ENCODE data around the gene CIAPIN1.
"Not testable (repeated sequence)": the region's sequence is repeated elsewhere in the genome, so short reads cannot be mapped to it uniquely, and the experiment has no call there.

Gene CIAPIN1

DNA sequence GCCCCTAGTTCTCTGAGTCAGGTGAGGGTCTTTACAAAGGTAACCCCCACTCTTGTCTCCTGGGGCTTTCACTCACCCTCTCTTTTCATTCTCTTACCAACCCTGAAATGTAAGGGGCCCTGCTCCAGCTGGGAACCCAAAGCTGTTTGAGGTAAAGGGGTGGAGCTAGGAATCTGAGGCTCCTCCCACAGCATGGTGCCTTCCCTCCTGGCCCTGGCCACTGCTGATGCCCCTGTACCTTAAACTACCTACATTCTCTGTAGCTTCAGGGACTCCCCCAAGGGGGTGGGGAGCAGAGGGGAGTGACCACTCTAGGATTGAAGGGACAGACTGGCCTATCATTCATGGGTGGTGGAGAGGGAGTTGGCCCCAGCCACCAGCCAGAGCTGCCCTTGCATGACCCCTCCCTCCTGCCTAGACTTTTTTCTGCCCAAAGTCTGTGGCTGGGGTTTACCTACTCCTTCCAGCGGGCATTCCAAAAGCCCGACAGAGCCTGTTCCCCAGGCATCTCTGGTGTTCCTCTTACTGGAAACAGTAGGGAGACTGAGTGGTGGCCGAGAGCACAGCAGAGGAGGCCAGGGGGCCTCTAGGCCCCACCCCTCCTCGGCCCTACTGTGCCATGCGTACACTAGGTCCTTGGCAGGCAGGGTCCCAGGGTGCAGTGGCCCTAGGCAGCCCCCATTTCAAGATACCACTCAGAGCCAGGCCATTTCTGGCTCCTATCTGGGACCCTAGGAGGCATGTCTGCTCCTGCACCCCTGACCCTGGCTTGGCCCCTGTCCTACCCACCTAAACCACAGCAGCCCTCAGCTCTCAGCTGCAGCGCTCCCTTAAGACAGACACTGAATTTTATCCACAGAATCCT, 29.6 kb upstream of the CIAPIN1 start:
- FAIRE-seq, result no peak

DNA sequence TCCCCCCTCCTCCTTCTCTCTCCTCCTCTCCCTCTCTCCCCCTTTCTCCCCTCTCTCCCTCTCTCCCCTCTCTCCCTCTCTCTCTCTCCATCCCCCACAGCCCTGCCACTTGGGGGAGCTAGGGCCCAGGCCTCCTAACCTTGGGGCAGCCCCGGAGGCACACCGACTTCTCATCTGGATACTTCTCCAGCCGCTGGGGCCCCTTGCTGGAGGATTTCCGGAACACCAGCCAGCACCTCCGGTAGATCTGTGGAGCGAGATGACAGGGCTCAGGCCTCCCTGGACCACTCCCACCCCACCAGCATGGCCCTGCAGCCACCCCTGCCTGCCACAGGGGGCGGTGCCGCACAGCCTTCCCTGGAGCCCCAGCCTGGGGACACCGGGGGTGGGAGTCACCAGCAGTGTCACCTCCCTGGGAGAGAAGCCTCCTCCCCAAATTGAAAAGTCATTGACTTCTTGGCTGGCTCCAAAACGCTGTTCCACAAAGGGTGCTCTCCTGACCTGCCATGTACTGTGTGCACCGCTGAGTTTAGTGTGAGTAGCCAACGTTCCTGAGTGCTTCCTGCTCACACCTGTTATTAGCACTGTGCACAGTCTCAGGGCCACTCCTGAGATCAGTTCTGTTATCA, 28.6 kb upstream of the CIAPIN1 start:
- FAIRE-seq, result no peak

DNA sequence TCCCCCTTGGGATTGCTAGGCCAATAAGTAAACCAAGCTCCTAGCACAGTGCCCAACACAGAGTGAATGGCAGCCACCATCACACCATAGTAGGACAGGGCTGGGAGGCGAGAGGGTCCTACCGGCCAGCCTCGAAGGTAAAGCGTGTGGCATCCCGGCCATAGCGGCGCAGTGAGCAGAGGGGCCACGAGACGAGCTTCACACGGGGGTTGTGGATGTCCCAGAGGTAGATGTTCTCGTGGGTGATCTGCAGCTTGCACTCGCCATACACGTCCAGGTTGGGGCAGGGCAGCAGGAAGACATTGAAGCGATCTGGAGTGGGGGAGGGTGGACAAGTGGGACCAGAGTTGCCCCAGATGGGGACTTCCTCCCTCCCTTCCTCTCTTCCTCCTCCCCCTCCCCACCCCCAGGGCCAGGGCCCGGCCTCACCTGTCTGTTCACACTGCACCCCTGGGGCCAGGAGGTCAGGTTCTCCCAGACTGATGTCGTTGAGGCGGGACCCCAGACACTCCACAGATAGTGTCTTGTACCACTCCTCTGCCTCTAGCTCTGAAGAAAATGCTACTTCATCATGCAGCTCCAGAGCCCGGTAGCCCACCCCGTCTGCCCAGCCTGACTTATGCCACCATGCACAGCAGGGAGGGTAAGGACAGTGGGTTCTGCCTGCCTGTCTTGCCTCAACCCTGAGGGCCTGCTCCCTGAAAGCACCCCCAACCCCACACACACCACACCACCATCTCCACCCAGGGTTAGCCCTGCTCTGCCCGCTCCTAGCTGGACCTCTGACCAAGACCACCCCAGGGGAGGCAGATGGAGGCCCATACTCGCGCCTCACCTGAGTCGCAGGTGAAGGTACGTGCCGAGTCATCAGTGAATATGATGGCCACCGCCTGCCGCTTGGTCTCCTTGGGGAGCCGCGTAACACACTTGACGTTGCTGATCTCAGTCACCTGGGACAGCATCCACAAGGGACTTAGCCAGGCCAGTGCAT, 27.8 kb upstream of the CIAPIN1 start:
- no peak for FAIRE-seq

DNA sequence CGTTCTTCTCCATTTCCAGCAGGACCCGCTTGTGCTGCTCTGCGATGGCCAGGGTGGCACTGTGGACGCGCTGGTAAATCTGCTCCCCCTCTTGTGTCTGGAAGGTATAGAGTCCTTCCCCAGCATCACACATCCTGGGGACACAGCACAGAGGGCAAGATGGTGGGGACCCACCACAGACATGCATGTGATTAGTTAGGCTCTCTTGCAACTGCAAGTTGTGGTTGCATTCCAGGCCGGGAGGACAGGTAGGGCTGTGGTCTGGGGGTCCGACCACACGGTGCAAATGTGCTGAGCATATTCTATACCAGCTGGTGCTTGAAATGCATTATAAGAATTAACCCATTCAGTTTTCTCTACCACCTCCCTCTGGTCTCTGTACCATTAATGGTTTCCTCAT, 26.7 kb upstream of the CIAPIN1 start:
- FAIRE-seq, result no peak

DNA sequence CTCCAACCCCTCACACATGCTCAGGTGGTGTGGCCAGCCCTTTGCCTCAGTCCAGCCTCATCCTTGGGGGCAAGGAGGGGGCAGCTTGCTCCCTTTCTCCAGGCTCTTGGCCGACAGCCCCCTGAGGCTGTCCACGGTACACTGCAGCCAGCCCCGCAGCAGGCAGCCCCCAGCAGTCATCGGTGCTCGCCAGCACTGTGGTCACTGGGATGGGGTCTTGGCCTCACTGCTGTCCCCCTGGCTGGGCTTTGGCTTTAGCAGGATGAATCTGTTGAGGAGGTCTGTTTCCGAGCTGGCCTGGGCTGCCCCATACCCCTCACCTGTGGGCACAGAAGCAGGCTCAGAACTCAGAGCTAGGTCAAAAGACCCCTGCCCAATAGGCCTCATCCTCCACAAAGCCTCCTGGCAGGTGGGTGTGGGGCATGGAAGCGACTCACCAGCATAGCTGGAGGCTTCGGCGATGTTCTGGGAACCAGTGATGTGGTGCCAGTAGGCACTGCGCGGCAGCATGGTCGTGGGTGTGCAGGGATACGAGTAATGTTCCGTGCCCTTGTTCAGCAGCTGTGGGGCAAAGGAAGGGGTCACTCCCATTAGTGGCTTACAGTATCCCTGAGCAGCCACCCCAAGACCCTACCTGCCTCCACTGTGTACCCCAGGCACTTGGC, 26.1 kb upstream of the CIAPIN1 start:
- no peak for FAIRE-seq

DNA sequence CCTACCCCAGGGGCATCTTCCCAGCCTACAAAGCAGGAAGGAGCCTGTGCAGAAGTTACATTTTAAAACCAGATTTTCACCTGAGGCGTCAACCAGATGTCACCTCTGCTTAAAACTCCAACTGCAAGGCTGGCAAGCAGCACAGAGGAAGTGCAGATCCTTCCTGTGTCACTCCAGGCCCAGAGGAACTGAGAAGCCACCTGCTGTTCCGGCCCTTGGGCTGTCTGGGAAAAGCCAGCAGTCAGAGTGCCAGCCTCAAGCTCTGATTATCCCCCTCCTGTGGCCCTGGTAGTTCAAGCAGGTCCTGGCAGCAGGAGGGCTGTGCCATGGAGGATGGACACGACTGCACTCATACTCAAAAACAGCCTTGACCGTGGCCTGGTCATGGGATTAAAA, 25.5 kb upstream of the CIAPIN1 start:
- FAIRE-seq, result no peak

DNA sequence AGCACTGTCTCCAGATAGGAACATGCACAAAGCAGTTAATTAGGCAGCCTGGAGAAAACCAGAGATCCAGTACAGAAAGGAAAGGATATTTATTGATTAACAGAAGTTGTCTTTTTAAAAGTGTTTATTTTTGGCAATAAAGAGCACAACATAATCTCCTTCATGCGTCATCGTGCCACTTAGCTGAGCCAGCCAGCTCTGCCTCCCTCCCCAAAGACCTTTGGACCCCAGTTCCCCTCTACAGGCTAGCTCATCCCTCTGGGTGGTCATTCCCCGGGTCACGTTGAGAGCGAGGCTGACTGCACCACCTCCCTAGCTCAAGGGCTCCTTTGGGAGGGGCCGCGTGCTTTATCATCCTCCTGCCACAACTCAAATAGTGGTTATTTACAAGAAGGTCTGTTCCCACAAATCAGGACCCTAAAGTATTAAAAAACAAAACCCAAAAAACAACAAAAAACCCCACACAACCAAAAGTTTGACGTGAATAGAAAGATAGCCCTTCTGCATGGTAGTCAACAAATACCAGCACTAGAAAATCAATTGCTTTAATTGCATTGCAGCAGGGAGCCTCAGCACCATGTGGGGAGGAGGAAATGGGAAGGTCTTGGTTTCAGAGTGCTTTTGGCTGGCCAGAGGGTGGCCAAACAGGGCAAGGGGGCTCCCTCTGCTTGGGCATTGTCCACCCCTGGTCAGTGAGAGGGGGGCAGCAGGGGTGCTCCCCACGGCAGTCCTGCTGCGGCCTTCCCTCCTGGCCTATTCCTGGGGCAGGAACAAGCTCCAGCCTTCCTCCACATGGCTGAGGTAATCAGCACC, 24.9 kb upstream of the CIAPIN1 start:
- FAIRE-seq, result no peak

DNA sequence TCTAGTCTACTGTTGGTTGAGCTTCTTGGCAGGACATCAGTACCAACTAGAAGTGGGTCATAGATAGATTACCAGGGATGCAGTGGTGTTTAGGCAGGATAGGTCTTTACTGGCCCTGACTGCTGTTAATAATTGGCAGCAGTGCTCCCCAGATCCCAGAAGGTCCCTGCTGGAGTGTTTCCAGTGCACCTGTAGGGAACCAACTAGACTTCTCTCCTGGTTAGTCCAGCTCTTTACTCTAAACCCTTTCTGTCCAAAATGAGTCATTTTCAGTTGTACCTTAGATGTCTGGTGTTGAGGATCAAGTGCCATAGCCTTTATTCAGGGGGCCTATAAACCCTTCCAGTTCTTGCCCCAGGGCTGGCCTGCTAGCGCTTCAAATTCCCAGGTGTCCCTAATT, 24.0 kb upstream of the CIAPIN1 start:
- no peak for FAIRE-seq

DNA sequence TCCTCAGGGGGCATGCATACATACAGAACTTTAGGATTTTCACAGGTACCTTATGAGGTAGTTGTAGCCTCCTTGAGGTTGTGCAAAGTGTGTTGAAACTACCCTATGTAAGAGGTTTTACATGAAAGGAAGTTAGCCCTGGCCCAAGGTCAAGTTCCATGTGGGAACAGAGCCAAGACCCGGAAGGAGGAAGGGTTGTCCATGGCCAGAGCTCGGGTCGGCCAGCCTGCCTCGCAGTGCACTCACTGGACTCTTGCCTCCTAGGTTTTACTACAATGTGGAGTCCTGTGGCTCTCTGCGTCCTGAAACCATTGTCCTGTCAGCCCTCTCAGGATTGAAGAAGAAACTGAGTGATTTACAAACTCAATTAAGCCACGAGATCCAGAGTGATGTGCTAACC, 23.5 kb upstream of the CIAPIN1 start:
- FAIRE-seq, result no peak

DNA sequence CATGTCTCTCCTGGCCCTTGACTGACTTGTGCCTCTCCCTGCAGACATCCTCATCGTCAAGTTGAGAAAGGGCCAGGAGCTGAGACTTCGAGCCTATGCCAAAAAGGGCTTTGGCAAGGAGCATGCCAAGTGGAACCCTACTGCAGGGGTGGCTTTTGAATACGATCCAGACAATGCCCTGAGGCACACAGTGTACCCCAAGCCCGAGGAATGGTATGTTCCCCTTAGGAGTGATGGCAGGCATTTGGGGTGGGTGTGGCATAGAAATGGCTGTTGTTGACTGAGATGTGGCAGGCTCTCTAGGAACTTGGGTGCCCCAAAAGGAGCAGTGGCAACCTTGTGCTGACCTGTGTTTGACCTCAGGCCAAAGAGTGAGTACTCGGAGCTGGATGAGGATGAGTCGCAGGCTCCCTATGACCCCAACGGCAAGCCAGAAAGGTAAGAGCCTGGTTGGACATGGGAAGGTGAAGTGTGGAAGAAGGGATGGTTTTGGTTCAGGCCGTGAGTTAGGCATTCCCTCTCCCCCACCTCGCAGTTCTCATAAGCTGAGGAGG, 22.8 kb upstream of the CIAPIN1 start:
- FAIRE-seq, result no peak

DNA sequence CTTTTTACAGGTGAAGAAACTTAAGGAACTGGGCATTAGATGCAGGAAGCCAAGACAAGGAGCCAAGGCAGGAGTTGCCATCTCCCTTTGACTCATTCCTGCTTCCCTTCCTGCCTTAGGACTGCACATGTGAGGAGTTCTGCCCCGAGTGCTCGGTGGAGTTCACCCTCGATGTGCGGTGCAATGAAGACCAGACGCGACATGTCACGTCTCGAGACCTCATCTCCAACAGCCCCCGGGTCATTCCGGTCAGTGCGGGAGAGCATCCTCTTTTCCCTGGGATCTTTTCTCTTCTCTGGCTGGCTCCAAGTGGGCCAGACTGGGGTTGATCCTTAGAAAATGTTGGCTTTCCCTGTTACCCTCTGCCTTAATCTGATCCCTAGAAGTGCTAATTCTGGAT, 21.9 kb upstream of the CIAPIN1 start:
- no peak for FAIRE-seq

DNA sequence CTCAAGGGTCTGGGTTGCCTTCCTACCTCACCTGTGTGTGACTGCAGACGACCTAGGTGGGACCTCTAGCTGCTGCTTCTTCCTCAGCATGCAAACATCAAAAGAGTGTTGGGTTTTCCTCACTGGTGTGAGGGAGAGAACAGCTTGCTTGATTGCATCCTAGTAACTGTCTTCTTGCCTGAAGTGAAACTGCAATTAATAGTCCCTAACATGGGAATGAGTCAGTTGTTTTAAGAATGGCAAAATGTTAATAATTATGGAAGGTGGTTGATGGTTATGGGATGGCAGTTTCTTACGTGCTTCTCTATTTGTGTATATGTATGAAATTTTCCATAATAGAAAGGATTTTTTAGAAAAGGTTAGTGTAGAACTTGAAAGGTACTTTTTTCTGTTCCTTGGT, 21.2 kb upstream of the CIAPIN1 start:
- FAIRE-seq, result no peak

DNA sequence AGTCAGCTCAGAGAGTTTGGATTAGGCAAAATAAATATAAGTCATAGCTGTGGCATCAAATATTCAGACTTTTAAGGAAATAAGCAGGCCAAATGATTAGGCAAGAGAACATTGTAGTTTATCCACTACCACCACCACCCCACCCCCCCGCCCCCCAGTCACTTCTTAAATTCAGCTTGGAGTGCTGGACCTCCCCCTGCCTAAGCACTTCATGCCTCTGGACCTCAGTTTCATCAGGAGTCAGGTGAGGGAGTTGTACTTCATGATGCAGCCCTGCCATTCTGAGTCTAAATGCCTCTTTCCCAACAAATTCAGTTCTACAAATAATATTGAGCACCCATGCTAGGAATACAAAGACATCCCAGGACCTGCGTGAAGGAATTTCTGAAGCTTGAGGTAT, 17.3 kb upstream of the CIAPIN1 start:
- no peak for FAIRE-seq

DNA sequence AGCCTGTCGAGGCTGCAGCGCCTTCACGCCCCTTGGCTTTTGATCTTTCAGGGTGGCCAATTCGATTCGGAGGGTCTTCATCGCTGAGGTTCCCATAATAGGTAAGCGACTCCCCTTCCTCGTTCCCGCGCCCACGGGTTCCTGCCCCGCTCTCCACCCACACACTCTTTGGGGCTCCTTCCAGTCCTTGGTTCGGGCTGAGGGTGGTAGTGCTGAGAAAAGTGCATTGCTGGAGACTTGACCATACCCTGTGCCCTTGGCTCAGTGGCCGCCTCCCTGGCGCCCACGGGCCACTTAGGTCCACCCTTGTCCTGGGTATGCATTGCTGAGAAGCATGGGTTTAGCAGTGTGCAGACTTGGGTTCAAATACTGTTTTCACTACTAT, 15.8 kb upstream of the CIAPIN1 start:
- FAIRE-seq, result no peak

DNA sequence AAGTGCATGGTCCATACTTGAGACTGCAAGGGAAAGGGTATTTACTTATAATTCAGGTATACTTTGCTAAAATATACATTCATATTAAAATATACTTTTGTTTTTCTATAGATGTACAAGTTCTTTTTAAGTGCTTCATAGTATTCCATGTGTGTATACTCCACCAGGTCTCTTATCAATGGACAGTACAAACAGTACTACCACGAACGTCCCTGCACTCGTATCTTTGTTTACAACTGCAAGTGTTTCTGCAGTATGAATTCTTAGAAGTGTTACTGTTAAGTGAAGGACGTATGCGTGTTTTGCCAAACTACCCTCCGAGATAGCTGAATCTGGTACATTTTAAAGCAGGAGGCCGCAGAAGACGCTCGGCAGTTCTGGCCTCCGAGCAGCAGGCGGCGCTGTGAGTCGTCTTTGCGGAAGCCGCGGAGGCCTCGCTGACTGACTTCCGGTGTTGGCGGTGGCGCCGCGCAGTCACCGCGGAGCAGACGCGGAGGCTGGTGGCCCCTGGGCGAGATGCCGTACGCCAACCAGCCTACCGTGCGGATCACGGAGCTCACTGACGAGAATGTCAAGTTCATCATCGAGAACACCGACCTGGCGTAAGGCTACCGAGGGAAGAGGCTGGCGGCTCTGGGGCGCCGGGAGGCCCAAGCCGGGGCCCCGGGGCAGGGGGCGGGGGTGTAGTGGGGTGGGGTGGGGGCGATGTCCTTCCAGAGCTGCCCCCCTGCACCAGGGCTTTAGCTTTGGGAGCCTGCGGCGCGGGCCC, 15.2 kb upstream of the CIAPIN1 start, which contains the start of gene POLR2C:
Gene POLR2C (plus strand): TSS at position 471 of the 769 bp plus-strand sequence. CDS start 46 bp downstream, at position 517.
- no peak for FAIRE-seq

DNA sequence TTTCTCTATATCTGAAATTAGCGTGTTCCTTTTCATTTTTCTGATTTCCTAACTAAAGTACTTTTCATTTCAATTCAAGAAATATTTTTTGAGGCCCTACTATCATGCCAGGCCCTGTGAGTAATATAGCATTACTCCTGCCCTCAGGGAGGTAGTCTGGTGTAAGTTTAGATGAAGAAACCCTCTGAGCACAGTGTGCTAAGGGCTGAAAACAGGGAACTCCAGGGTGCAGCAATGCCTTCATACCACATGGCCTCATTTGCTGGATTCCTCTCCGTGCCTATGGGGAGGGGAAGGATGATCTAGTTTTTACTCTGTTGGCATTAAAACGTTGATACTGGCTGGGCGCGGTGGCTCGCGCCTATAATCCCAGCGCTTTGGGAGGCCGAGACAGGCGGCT, 4.8 kb upstream of the CIAPIN1 start:
- no peak for FAIRE-seq

DNA sequence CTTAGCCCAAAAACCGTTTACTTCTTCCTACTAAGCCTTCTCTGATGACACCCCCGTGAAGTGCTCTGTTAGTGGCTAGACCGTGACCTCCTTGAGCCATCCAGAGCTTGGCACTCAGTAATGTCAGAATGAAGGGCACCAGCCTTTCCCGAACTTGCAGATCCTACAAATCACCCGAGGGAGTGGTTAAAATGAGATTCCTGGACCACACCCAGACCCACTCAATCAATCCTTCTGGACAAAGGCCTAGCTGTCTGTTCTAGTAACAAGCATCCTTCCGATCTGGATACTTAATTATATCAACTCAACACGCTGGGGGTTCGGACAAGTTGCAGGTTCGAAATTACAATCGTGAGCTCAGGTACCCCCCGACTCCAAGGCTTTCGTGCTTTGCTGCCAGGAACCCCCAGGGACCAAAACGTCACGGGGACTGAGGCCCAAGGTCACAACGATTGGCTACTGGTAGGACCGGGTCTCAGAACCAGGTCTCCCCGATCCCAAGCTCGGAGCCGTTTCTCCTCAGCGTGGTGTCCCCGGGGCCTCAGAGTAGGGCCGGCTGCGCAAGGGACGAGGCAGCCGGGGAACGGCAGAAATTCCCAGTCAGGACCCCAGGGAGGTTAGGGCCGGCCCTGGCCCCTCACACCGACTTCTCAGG, 527 bp downstream of the CIAPIN1 start:
- no peak for FAIRE-seq

DNA sequence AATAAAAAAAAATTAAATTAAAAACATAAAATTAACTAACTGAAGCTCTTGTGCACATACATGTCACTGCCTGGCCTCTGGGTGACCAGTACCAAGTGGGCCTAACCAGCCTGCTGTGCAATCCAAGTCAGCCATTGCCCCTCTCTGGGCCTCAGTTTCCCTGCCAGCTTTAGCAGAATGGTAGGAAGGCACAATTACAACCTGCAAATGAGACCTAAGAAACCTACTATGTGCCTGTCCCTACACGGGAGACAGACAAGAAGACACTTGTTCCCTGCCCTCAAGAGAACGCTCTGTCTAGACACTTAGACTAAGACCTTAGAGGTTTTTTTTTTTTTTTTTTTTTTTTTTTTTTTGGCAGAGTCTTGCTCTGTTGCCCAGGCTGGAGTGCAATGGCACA, 1.7 kb downstream of the CIAPIN1 start:
- FAIRE-seq, result no peak

DNA sequence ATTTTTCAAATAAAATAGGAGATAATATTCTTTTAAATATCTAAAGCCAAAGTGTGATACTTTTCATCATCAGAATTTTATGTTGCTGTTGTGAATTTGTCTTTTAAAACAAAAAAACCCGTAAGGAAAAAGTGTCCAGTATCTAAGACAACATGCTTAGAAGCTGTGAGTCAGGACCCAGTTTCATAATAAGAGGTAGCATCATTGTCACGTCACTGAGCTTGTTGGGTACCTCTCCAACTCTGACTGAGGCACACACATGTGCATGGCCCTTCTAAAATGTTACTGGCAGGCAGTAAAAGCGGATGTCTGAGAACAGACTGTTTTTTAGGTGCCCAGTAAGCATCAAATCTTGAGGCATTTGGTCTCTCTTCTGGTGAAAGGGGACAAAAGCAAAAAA, 2.5 kb downstream of the CIAPIN1 start:
- FAIRE-seq, result no peak

DNA sequence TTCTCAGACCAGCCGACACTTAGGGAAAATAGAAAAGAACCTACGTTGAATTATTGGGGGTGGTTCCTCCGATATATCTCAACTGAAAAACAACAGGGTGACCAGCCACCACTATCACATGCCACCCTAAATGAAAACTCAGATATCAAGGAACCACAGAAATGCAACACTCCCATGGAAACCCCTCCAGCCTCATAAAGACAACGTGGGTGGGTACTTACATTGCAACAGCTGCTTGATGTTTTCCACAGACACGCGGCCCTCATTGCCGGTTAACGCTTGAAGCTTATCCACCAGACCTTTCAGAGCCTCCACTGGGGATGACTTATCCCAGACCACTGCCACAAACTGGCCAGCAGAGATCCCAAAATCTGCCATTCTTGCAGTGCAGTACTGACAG, 6.6 kb downstream of the CIAPIN1 start:
- not testable (repeated sequence) for FAIRE-seq
